ENCODE results near the gene CDK5RAP2.

Gene CDK5RAP2

GRCh38 chr9:120399940-120400339 lies 180.0 kb downstream of the CDK5RAP2 start:
- Histone ChIP-seq H3K27ac (ENCODE audit: low read length) (no peak overlapping the region), H3K4me3 (ENCODE audit: low read length) (no peak overlapping the region), H3K79me2 (ENCODE audit: low read length) (no peaks in the 10 kb centered on the region), H3K27me3 (ENCODE audit: low read depth, low read length) (no peaks in the 10 kb centered on the region), H3K36me3 (replicated peaks; ENCODE audit: low read depth, low read length) (peaks cover 54% of the 10 kb centered on the region), H4K20me1 (ENCODE audit: insufficient read depth, low read length) (peaks cover 10% of the 10 kb centered on the region), H3K9me3 (ENCODE audit: insufficient read depth, low read length) (no peaks in the 10 kb centered on the region), H3K9ac (ENCODE audit: low read length) (no peak overlapping the region), H3K4me1 (ENCODE audit: low read length) (peaks cover 23% of the 10 kb centered on the region), H3K4me2 (ENCODE audit: low read length) (no peak overlapping the region), H2AFZ (ENCODE audit: low read depth, low read length) (no peak overlapping the region)
- TF ChIP-seq EZH2phosphoT487 (IDR thresholded peaks at IDR 0.05; ENCODE audit: low read depth): no peak
- TF ChIP-seq CTCF (IDR thresholded peaks at IDR 0.05; ENCODE audit: low read depth, low read length): no peak

GRCh38 chr9:120398286-120398685 lies 181.7 kb downstream of the CDK5RAP2 start:
- H3K36me3 ChIP-seq (replicated peaks; ENCODE audit: low read depth, low read length): peaks cover 61% of the 10 kb centered on the region
- H3K9ac ChIP-seq (ENCODE audit: low read length): no peak overlapping the region
- H3K4me3 ChIP-seq (ENCODE audit: low read length): no peak overlapping the region
- no peak overlapping the region for H3K4me2 ChIP-seq (ENCODE audit: low read length)
- no peak overlapping the region for H2AFZ ChIP-seq (ENCODE audit: low read depth, low read length)
- peaks cover 18% of the 10 kb centered on the region for H3K4me1 ChIP-seq (ENCODE audit: low read length)
- no peak overlapping the region for H3K27ac ChIP-seq (ENCODE audit: low read length)
- TF ChIP-seq EZH2phosphoT487 (IDR thresholded peaks at IDR 0.05; ENCODE audit: low read depth): no peak
- TF ChIP-seq CTCF (IDR thresholded peaks at IDR 0.05; ENCODE audit: low read depth, low read length): no peak
- H4K20me1 ChIP-seq (ENCODE audit: insufficient read depth, low read length): peaks cover 10% of the 10 kb centered on the region
- H3K79me2 ChIP-seq (ENCODE audit: low read length): no peaks in the 10 kb centered on the region
- H3K9me3 ChIP-seq (ENCODE audit: insufficient read depth, low read length): no peaks in the 10 kb centered on the region
- no peaks in the 10 kb centered on the region for H3K27me3 ChIP-seq (ENCODE audit: low read depth, low read length)

- no peaks in the 10 kb centered on the region for H3K79me2 ChIP-seq (ENCODE audit: low read length)
- TF ChIP-seq CTCF (IDR thresholded peaks at IDR 0.05; ENCODE audit: low read depth, low read length): no peak
- no peak for TF ChIP-seq EZH2phosphoT487 (IDR thresholded peaks at IDR 0.05; ENCODE audit: low read depth)
- H3K9me3 ChIP-seq (ENCODE audit: insufficient read depth, low read length): no peaks in the 10 kb centered on the region
- H3K4me2 ChIP-seq (ENCODE audit: low read length): no peak overlapping the region
- H3K4me3 ChIP-seq (ENCODE audit: low read length): no peak overlapping the region
- H3K36me3 ChIP-seq (replicated peaks; ENCODE audit: low read depth, low read length): peaks cover 60% of the 10 kb centered on the region
- H3K4me1 ChIP-seq (ENCODE audit: low read length): peaks cover 18% of the 10 kb centered on the region
- no peak overlapping the region for H3K9ac ChIP-seq (ENCODE audit: low read length)
- H3K27ac ChIP-seq (ENCODE audit: low read length): no peak overlapping the region
- peaks cover 10% of the 10 kb centered on the region for H4K20me1 ChIP-seq (ENCODE audit: insufficient read depth, low read length)
- no peak overlapping the region for H2AFZ ChIP-seq (ENCODE audit: low read depth, low read length)
- no peaks in the 10 kb centered on the region for H3K27me3 ChIP-seq (ENCODE audit: low read depth, low read length)
Observed at GRCh38 chr9:120397453-120397852, 182.5 kb downstream of the CDK5RAP2 start.

- Histone ChIP-seq H3K9me3 (ENCODE audit: insufficient read depth, low read length) (no peaks in the 10 kb centered on the region), H2AFZ (ENCODE audit: low read depth, low read length) (no peak overlapping the region), H4K20me1 (ENCODE audit: insufficient read depth, low read length) (peaks cover 10% of the 10 kb centered on the region), H3K4me2 (ENCODE audit: low read length) (no peak overlapping the region), H3K9ac (ENCODE audit: low read length) (no peak overlapping the region), H3K36me3 (replicated peaks; ENCODE audit: low read depth, low read length) (peaks cover 65% of the 10 kb centered on the region), H3K27me3 (ENCODE audit: low read depth, low read length) (no peaks in the 10 kb centered on the region), H3K79me2 (ENCODE audit: low read length) (no peaks in the 10 kb centered on the region), H3K27ac (ENCODE audit: low read length) (no peak overlapping the region), H3K4me3 (ENCODE audit: low read length) (no peak overlapping the region), H3K4me1 (ENCODE audit: low read length) (peaks cover 18% of the 10 kb centered on the region)
- TF ChIP-seq EZH2phosphoT487 (IDR thresholded peaks at IDR 0.05; ENCODE audit: low read depth): no peak
- no peak for TF ChIP-seq CTCF (IDR thresholded peaks at IDR 0.05; ENCODE audit: low read depth, low read length)
Observed at GRCh38 chr9:120396931-120397330, 183.0 kb downstream of the CDK5RAP2 start.
